WTC11 (cell line): ENCODE results near the gene TBC1D14.
"Not testable (repeated sequence)": the region's sequence is repeated elsewhere in the genome, so short reads cannot be mapped to it uniquely, and the experiment has no call there.

Source experiments
- CREB1 ChIP-seq: sonication (generic); formaldehyde crosslinking; IDR thresholded peaks from 2 replicates; pipeline ENCODE4 v1.8.0; 2023; ENCODE audit warnings: mild to moderate bottlenecking, missing genetic modification reagents
- MXD4 ChIP-seq: fragments of 250-450 bp; sonication (Bioruptor Pico); IDR thresholded peaks from 2 replicates; pipeline ENCODE4 v1.8.0; 2021; ENCODE audit warnings: mild to moderate bottlenecking, moderate library complexity, borderline replicate concordance
- NR2C2 ChIP-seq: sonication (generic); formaldehyde crosslinking; IDR thresholded peaks from 2 replicates; pipeline ENCODE4 v1.8.0; 2022; ENCODE audit warnings: mild to moderate bottlenecking, missing genetic modification reagents
- TP53 ChIP-seq: sonication (generic); formaldehyde crosslinking; IDR thresholded peaks from 2 replicates; pipeline ENCODE4 v1.8.1; 2023; ENCODE audit warnings: mild to moderate bottlenecking, missing genetic modification reagents
- ZNF416 ChIP-seq: fragments of 250-450 bp; sonication (Bioruptor Pico); IDR thresholded peaks from 2 replicates; pipeline ENCODE4 v1.9.0; 2021; ENCODE audit warnings: mild to moderate bottlenecking, inconsistent platforms
- TF ChIP-seq, protein P1 (sequence below): fragments of 200-600 bp; IDR thresholded peaks from 2 replicates; pipeline ENCODE4 v1.8.0; 2022; ENCODE audit warnings: antibody characterized with exemption
- TF ChIP-seq, protein P2 (sequence below): sonication (generic); formaldehyde crosslinking; IDR thresholded peaks from 2 replicates; pipeline ENCODE4 v1.8.1; 2022; ENCODE audit warnings: mild to moderate bottlenecking, moderate library complexity, missing genetic modification reagents
- TF ChIP-seq, protein P3 (sequence below): sonication (generic); formaldehyde crosslinking; IDR thresholded peaks from 2 replicates; pipeline ENCODE4 v1.8.0; 2022; ENCODE audit warnings: mild to moderate bottlenecking, missing genetic modification reagents
- TF ChIP-seq, protein P4 (sequence below): sonication (generic); formaldehyde crosslinking; IDR thresholded peaks from 2 replicates; pipeline ENCODE4 v1.8.1; 2022; ENCODE audit warnings: low read depth, mild to moderate bottlenecking, moderate library complexity, missing genetic modification reagents, borderline replicate concordance

DNA sequence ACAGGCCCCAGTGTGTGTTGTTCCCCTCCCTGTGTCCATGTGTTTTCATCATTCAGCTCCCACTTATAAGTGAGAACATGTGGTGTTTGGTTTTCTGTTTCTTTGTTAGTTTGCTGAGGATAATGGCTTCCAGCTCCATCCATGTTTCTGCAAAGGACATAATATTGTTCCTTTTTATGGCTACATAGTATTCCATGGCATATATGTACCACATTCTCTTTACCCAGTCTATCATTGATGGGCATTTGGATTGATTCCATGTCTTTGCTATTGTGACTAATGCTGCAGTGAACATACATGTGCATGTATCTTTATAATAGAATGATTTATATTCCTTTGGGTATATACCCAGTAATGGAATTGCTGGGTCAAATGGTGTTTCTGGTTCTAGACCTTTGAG, 169.9 kb downstream of the TBC1D14 start:
- TF ChIP-seq, protein P1, sequence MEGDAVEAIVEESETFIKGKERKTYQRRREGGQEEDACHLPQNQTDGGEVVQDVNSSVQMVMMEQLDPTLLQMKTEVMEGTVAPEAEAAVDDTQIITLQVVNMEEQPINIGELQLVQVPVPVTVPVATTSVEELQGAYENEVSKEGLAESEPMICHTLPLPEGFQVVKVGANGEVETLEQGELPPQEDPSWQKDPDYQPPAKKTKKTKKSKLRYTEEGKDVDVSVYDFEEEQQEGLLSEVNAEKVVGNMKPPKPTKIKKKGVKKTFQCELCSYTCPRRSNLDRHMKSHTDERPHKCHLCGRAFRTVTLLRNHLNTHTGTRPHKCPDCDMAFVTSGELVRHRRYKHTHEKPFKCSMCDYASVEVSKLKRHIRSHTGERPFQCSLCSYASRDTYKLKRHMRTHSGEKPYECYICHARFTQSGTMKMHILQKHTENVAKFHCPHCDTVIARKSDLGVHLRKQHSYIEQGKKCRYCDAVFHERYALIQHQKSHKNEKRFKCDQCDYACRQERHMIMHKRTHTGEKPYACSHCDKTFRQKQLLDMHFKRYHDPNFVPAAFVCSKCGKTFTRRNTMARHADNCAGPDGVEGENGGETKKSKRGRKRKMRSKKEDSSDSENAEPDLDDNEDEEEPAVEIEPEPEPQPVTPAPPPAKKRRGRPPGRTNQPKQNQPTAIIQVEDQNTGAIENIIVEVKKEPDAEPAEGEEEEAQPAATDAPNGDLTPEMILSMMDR, result not testable (repeated sequence)
- TF ChIP-seq, protein P2, sequence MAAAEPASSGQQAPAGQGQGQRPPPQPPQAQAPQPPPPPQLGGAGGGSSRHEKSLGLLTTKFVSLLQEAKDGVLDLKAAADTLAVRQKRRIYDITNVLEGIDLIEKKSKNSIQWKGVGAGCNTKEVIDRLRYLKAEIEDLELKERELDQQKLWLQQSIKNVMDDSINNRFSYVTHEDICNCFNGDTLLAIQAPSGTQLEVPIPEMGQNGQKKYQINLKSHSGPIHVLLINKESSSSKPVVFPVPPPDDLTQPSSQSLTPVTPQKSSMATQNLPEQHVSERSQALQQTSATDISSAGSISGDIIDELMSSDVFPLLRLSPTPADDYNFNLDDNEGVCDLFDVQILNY (CRISPR knock-in tag), result not testable (repeated sequence)
- not testable (repeated sequence) for TF ChIP-seq TP53, ZNF416, CREB1, NR2C2, MXD4 (CRISPR knock-in tag)
- TF ChIP-seq, protein P3, sequence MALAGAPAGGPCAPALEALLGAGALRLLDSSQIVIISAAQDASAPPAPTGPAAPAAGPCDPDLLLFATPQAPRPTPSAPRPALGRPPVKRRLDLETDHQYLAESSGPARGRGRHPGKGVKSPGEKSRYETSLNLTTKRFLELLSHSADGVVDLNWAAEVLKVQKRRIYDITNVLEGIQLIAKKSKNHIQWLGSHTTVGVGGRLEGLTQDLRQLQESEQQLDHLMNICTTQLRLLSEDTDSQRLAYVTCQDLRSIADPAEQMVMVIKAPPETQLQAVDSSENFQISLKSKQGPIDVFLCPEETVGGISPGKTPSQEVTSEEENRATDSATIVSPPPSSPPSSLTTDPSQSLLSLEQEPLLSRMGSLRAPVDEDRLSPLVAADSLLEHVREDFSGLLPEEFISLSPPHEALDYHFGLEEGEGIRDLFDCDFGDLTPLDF (CRISPR knock-in tag), result not testable (repeated sequence)
- TF ChIP-seq, protein P4, sequence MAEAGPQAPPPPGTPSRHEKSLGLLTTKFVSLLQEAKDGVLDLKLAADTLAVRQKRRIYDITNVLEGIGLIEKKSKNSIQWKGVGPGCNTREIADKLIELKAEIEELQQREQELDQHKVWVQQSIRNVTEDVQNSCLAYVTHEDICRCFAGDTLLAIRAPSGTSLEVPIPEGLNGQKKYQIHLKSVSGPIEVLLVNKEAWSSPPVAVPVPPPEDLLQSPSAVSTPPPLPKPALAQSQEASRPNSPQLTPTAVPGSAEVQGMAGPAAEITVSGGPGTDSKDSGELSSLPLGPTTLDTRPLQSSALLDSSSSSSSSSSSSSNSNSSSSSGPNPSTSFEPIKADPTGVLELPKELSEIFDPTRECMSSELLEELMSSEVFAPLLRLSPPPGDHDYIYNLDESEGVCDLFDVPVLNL (CRISPR knock-in tag), result not testable (repeated sequence)
